Daoy (cell line): ENCODE measurements around the gene LIFR. TPM values are rescaled to one million over a fixed set of nuclear protein-coding genes. Genes with fewer than 3 reads are reported as not detected.
"Not testable (repeated sequence)": the region's sequence is repeated elsewhere in the genome, so short reads cannot be mapped to it uniquely, and the experiment has no call there.

ENCODE experiments used
- DNase-seq: peaks from one replicate; pipeline ENCODE4 v3.0.0-alpha.2; 2015; ENCODE audit warnings: low read depth
- total RNA-seq: library from RNA; depleted of rRNA; stranded (reverse); fragments of >200 nt; shearing (Covaris generic); gene quantifications from 2 replicates; pipeline ENCODE4 v1.2.3, GENCODE V29; 2014

The LIFR gene
- total RNA-seq, 1 experiment from 2014 or later: 10.1 TPM

DNA sequence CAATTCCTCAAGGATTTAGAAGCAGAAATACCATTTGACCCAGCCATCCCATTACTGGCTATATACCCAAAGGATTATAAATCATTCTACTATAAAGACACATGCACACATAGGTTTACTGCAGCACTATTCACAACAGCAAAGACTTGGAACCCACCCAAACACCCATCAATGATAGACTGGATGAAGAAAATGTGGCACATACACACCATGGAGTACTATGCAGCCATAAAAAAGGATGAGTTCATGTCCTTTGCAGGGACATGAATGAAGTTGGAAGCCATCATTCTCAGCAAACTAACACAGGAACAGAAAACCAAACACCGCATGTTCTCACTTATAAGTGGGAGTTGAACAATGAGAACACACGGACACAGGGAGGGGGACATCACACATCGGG, 39.8 kb downstream of the LIFR start:
- not testable (repeated sequence) for DNase-seq

DNA sequence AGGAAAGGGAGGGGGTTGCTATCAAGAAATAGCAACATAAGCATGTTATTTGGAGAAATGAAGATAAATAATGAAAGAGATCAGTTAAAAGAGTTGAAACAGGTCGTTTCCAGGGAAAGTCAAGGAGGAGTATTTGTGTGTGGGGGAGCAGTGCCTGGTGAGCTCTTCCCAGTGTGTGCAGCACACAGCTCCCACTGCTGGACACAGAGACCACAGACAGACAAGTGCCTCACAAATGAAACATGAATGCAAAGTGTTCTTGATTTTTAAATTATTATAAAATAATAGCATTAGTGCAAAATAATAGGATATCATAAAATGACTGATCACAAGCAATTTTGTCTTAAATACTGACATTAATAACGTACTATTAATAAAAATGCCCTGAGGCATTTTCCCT, 40.8 kb downstream of the LIFR start:
- peak; percentile 12 for DNase-seq

DNA sequence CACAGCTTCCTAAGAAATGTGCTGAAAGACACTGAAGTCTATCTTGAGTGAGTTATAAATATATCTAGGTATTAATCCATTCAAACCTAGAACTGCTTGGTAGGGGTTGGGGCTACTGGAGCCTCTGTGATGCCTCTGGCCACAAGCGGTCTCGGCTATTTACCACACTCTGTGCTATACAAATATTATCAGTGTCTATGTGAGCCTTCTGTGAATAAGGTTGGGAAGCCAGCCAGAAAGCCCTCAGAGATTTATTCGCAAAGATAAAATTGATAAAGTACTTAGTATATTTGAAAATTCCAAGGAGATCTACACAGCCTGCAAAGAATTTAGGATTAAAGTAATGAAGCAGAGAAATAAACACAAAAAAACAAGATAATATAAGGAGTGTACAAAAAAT, 41.4 kb downstream of the LIFR start:
- DNase-seq: no peak

DNA sequence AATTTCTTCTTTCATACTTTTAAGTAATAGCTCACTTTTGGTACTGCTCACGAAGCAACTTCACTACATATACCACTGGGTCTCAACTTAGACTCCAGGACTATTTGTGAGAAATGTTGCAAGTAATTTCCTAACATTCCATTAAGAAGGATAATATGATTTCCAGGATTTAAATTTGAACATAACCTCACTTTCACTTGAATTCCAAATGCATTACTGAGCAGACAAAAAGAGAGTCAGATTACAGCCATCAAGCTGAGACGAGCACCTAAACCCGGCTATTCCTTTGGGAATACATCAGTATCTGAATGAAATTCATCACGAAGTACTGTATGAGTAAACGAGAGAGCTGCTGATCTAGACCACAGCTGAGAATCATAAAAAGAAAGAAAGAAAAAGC, 47.3 kb downstream of the LIFR start:
- DNase-seq: peak; percentile 45

DNA sequence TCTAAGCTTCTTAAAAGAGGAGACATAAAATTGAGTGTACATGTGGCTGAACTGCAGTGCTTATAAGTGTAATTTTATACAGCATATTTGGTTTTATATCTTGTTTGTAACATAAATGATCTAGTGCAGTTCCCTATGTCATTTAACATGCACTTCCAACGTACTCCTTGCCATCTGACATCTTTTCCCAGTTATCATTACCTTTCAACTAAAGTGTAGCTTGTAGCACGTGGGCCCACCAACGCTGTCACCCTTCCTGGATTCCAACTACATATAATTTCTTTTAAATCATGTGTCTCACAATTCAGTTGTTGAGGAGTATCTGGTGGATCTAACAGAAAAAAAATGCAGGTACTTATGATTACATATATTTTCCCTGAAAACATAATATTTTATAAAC, 50.1 kb downstream of the LIFR start:
- DNase-seq: no peak

DNA sequence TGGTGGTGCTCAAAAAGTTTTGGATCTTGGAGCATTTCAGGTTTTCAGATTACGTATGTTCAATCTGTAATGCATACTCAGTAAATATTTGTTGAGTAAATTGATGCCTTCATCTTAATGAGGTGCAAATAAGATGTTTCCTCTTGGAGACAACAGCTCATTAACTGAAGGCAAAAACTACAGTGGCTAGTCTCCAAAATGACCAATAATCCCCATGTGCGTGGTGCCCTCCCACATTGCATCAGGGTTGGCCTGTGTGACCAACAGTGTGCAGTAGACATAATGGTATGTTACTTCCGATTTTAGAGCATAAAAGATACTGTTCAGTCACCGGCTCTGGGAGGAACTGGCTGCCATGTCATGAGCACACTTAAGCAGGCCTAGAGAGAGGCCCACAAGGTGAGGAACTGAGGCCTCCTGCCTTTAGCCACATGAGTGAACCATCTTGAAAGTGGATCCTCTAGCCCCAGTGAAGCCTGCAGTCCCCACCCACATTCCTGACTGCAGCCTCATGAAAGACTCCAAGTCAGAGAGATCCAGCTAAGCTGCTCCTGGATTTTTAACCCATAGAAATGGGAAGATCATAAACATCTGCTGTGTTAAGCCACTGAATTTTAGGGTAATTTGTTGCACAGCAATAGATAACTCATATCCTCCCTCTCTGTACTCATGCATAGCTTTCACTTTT, 55.7 kb downstream of the LIFR start:
- peak; percentile 18 for DNase-seq

DNA sequence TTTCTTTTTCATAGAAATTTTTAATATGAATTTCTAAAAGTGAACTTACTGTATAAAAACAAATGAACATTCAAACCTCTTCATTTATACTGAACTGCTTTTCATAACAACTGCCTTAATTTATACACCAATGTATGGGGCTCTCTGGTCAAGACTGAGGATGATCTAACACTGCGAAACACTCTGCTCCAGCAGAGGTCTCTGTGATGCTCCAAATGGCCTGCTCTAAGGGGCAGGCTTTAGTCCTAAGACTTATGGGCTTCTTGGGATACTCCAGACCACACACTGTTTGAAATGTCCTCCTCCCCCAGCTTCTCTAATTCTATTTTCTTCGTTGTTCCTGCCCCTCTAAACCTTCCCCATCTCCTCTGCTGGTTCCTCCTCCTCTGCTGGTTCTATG, 58.5 kb downstream of the LIFR start:
- peak; percentile 7 for DNase-seq

DNA sequence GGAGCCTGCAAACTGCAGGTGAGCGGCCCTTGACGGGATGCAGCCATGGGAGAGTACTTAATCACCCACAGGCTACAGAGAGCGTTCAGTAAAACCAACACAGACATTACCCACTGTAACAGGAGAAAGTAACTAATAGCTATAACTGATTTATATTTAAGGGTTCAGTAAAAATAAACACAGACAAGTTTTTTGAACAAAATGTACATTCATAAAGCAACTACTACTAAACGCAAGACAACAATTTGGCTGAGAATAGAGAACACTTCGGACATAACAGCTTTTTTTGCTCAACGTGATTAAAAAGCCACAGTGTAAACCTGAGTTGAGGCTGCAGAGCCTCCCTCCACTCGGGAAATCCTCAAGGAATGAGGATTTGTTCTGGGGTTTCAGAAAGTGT, 61.7 kb downstream of the LIFR start:
- no peak for DNase-seq

DNA sequence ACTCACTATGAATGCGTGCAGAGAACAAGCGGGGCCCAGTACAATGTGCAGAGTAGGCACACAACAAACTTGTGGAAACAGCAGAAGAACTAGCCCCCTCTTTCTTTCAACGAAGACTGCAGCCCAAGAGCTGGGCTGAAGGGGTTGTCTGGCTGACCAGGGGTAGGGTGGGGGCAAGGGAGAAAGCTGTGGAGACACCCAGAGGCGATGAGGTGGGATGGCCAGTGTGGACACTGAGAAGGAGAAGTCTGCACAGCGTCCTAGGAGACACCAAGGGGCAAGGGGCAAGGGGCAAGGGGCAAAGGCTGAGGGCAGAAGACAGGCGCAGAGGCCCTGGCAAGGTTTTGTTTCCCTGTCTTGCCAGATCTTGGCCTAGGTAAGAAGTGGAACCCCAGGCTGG, 62.3 kb downstream of the LIFR start:
- no peak for DNase-seq

DNA sequence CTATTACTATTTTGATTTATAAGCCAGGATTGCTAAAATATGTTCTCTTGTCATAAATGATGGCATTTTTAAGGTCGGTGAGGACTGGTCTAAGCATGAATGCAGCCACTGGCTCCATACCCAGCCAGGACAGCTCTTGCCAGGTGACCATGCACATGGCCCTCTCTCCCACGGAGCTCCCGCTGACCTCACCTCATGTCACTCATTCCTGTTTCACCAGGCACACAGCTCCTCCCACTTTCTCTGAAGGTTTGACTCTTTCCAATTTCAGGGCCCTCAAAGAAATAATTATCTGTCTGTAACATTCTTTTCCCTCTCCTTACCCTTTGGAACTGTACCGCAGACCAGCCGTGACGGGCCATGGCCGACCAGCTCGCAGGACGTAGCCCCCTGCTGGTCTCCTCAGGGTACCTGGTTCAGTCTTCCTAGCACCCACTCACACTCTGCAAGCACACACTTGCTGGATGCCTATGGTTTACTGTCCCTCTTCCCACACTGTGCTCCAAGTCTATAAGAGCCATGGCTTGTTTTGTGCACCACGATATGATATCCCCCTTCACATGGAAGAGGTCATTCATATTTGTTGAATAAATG, 72.5 kb downstream of the LIFR start:
- DNase-seq: no peak

DNA sequence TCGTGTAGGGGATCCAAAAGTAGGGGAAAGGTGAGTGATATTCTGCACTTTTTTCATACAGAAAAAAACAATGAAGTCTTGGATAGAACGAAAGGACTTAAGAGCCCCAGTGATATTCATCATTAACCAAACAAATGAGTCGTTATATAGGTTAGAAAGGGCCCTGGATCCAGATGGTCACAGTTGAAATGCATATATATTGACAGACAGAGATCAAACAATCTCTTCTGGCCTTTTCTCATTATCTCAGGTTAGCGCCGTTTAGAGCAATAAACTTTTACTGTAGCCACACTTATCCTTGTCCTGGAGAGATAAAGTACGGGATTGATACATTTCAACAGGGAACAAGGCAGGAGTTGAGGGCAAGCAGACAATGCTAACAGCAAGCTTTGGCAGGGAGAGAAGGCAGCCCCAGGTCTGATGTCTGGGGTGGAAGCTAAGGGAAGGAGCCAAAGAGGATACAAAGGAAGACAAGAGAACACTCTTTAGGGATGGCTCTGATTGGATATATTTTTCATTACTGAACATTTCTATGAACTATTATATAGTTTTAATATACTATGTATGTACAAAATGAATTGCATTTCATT, 77.0 kb downstream of the LIFR start:
- no peak for DNase-seq

DNA sequence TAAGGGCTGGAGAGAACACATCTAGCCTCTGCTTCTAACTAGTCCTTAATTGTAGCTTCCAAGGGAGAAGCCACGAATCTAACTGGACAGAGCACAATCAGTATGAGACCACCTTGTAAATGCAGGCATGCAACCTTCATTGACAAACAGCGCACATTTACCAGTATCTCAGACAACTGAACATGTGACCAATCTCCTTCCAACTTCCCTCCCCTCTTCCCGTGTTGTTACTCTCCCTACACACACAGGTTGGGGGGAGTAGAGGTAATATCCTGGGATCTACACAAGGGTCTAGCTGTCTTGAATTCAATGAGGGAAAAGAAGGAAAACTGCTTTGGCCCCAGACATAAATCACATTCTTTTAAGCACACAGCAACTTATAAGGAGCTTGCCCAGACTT, 77.6 kb downstream of the LIFR start:
- DNase-seq: no peak

DNA sequence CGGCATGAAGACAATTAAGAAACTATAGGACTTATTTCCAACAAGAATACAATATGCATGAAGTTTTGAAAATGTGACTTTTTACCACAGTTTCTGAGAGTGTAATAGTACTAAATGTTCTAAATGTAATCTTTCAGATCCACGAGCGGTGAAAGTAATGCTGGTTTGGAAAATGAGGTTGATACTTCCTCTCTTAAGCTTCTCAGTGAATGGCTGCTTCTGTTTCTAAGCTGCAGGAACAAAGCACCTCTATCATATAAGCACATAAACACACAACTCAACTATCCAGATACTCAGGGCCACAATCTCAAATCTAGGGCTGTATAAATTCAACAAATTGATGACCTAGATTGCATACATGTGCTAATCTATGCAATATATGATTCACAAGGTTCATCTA, 78.3 kb downstream of the LIFR start:
- DNase-seq: no peak

DNA sequence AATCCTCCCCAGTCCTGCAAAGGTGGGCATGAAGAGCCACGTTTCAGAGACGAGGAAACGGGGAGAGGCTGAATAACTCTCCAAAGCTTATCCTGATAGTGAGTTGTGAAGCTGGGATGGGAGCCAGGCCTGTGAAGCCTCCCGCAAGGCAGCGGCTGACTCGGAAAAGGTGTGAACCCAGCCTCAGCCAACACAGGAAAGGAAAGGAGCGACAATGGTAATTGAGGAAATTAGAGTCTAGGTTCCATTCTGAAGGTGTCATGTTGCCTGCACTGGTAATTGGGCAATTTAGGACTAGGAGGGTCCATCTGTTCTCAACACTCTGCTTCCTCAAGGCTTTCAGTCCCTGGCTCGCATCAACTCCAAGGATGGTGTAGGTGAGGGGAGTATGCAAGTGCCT, 83.4 kb downstream of the LIFR start:
- no peak for DNase-seq

DNA sequence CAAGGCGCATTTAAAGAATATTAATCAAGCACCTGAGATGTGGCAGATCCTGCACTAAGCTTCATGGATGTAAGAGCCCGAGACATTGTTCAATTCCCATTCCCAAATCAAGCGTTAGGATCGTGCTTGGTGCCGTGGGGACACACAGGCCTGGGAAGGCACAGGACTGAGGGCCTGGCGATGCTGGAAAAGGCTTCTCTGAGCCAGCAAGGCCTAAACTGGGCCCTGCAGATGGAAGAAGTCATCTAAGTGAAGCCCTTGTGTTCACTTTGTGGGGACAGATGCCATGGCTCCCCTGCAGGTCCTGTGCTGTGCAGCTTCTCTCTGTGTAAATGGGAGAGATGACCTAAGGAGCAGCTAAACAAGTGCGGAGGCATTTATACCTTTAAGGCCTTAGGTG, 83.9 kb downstream of the LIFR start:
- DNase-seq: no peak

DNA sequence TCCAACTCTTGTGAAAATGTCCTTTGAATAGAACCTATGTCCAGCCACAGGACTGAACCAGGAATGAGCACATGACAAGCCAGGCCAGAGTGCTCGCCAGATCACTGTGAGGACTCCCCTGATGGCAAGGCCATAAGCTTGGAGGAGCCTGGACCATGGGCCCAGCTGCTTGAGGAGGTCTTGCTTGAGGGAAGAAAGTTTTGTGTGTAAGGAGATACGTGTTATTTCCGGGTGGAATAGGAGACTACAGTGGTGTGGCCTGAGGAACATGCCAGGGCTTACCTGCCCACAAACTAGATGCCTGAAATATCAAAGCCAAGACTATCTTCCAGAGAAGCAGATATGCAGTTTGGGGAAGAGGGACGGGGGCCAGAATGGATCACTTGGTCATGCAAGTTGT, 84.7 kb downstream of the LIFR start:
- no peak for DNase-seq

DNA sequence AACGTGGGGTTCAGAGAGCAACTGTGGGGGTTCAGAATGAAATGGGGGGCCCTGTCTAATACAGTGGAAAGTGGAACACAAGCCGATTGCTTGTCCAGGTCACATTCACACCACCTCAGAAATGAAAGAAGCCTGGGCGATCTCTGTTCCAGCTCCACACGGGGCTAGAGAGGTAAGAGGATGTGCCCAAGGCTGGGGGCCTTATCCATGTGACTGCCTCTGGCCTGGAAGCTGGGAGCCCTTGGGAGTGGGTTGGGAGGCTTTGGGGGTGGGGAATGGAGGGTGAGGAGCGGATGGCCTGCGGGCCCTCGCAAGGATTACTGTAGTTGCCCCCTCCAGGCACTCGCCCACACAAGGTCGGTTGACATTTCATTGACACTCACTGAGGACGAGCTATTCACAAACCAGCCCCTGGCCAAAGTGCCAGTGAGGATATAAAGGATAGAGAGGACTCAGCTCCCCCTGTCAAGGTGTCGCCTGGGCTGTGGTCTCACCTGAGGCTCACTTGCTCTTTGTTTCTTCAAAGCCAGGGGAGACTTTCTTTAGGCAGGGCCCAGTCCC, 86.7 kb downstream of the LIFR start:
- no peak for DNase-seq

DNA sequence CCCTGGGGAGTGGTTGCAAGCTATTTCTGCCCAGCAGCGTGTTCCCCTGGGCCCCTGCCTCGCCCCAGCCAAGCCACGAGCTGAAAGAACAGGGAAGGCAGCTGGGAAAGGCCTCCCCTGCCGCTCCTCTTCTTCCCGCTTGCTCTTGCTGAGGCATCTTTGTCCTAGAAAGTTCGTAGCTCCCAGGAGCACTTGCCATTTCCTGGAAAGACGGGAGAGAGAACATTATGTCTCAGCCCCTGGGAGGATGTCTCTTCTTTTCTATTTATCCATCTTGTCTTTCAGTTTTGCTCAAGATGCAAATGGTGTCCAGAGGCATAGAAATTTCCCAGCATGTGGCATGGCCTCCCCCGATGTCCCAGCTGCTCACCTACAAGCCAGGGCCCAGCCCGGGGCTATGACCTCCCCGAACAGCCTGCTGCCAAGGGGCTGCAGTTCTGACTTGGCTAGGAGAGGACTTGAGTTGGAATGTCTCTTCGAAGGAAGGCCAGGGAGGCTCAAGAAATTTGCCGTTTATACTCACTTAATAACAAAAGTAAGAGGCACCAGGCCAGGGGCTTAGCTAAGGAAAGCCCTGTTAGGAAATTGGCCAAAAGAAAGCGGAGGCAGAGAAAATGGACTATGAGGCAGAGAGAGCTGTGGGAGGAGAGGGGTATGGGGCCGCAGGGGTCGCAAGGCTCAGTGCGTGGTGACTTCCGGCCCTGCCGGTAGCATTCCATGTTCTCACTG, 87.3 kb downstream of the LIFR start:
- no peak for DNase-seq

DNA sequence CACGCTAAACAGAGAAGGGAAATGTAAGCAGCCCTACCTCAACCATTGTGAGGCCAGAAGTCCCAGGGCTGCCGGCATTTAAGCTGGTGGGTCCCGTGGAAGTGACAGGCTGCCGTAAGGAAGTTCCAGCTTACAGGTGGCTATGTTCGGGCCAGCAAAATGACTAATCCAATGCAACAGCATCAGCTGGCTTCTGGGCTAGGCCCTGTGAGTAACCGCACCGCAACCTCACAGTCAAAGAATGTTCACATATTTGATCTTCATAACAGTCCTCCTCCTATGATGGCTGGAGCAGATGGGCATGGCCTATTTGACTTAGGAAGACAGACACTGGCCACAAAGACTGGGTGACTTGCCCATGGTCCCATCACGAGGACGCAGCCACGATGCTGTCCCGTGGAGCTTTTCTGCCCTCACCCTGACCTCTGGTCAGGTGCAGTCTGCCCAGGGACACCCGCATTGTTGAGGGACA, 88.2 kb downstream of the LIFR start:
- DNase-seq: peak; percentile 92

DNA sequence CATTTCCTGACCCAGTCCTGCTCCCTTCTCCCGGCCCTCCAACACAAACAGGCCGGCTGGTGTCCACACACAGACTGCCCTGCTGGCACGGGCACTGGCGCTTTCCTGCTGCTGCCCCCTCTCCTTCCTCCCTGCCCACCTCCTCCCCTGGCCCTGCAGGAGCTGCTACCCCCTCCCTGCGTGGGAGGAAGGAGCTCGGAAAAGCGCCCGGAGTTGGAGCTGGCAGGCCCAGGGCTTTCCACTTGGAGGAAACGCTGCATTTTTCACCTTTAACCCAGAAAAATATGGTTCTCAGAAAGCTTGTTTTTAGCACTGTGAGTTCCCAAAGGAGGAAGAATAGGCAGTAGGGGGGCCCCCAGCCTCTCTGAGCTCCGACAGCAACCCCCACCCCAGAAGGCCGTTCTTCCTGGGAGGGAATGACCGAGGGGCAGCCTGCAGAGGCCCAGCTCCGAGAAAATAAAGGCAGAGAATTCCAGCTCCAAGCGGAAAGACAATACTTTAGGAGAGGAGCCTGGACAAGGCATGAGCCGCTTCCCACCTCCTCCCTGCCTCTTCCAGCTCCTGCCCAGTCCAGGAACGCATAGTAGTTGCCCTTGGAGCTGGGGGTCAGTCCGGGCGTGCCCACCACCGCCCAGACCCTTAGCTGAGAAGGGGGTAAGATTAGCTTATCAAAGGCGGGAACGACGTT, 88.9 kb downstream of the LIFR start:
- DNase-seq: peak; percentile 46

DNA sequence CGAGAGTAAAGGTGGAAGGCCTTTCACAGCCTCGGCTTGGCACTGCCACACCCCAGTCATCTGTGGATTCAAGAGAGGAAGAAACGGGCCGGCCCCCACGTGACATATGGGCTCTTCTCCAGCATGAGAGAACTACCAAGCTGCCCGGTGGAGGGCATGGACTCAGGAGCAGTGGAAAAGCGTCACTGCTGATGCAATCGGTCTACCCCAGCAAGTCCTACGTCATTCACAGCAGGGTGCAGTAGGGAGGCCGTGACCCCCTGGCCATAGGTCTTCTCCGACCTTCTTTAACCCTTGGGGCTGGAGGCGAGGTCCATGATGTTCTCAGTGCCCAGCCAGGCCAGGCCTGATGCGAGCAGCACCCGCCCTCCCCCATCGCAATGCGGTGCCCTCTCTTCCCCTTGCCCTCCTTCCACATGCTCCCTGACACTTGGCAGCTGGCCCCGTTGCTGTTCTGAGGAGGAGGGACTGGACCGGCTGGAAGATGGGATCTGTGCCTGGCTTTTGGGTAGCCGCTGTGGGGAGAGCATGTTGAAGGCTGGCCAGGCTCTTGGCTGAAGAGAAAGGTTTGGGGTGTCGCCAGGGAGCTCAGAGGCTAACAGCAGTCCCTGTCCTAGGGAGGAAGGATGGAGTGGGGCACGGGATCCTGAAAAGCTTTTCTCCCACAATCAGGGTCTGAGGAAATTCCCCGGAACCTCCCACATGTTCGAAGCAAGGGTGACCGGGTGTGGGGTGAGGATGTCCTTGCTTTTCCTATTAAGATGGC, 89.8 kb downstream of the LIFR start:
- DNase-seq: no peak
